Subcutaneous preadipocyte (primary cell): Measurements from ENCODE around the gene ZSWIM6. TPM values are rescaled to one million over a fixed set of nuclear protein-coding genes. Genes with fewer than 3 reads are reported as not detected.

ENCODE experiments used
- total RNA-seq: library from RNA; depleted of rRNA; stranded (reverse); fragments of >200 nt; gene quantifications from 2 replicates; pipeline ENCODE4 v1.2.3, GENCODE V29; 2012

The ZSWIM6 gene
- 7.7 and 14.9 TPM in 2 replicates for total RNA-seq

GRCh38 chr5:61331407-61332357 lies at the start of gene ZSWIM6:
Gene ZSWIM6, plus strand, starts transcription at chr5:61332258. Its CDS starts 15 bp downstream, at chr5:61332273.

Other genes with a start within 250 kb of the ZSWIM6 start
- gene SMIM15, start 169.8 kb upstream of the ZSWIM6 start, total RNA-seq = 37.5 and 38.1 TPM in 2 replicates